ENCODE data around the gene RALBP1.

The RALBP1 gene

DNA sequence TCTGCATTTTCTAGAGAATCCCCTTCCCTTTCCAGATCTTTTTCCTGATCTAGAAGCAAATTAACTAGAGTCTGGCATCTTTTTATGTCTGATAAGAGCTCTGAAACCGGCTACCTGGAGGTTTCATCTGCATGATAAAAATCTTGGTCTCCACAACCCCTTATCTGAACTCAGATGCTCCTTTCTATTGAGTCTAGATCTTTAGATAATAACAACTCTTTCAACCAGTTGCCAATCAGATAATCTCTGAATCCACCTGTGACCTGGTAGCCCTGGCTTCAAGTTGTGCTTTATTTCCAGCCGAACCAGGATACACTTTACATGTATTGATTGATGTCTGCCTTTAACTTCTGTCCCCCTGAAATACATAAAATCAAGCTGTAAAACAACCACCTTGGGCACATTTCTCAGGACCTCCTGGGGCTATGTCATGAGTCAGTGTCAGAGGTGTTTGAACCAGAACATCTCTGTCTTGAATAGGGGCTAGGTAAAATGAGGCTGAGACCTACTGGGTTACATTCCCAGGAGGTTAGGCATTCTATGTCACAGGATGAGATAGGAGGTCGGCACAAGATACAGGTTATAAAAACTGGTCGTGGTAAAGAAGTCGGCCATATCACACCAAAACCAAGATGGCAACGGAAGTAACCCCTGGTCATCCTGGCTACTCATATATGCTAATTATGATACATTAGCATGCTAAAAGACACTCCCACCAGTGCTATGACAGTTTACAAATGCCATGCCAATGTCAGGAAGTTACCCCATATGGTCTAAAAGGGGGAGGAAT, 20.8 kb downstream of the RALBP1 start (continued):
- TF ChIP-seq, protein P1, sequence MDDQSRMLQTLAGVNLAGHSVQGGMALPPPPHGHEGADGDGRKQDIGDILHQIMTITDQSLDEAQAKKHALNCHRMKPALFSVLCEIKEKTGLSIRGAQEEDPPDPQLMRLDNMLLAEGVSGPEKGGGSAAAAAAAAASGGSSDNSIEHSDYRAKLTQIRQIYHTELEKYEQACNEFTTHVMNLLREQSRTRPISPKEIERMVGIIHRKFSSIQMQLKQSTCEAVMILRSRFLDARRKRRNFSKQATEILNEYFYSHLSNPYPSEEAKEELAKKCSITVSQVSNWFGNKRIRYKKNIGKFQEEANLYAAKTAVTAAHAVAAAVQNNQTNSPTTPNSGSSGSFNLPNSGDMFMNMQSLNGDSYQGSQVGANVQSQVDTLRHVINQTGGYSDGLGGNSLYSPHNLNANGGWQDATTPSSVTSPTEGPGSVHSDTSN (CRISPR knock-in tag; IDR thresholded peaks at IDR 0.05), result no peak
- TF ChIP-seq, protein P2, sequence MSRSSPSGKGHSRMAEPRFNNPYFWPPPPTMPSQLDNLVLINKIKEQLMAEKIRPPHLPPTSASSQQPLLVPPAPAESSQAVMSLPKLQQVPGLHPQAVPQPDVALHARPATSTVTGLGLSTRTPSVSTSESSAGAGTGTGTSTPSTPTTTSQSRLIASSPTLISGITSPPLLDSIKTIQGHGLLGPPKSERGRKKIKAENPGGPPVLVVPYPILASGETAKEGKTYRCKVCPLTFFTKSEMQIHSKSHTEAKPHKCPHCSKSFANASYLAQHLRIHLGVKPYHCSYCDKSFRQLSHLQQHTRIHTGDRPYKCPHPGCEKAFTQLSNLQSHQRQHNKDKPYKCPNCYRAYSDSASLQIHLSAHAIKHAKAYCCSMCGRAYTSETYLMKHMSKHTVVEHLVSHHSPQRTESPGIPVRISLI (tag by site-specific recombination; IDR thresholded peaks at IDR 0.05), result no peak
- TF ChIP-seq ZNF549 (tag by site-specific recombination; IDR thresholded peaks at IDR 0.05), result no peak
- no peak for TF ChIP-seq ZBTB26 (tag by site-specific recombination; optimal IDR thresholded peaks at IDR 0.05)
- no peak for TF ChIP-seq ZFP3 (tag by site-specific recombination; IDR thresholded peaks at IDR 0.05; ENCODE audit: low read depth)

- Histone ChIP-seq H3K4me1 (ENCODE audit: control insufficient read depth, insufficient read depth, low read length) (peaks cover 31% of the 10 kb centered on the region), H3K36me3 (ENCODE audit: control insufficient read depth in 2 of 2, insufficient read depth in 1 of 2, low read length in 2 of 2) (no peaks in the 10 kb centered on the region), H3K9me3 (ENCODE audit: control insufficient read depth, insufficient read depth, low read depth, low read length) (no peaks in the 10 kb centered on the region), H3K4me3 (ENCODE audit: low read depth, low read length) (no peak overlapping the region), H3K27ac (ENCODE audit: extremely low read depth, low read depth, low read length) (peak overlapping the region; percentile 21; the same call in 1 of the 2 replicates)
- ChIA-PET POLR2A (no interaction called here), CTCF (interaction anchor here (0.8 to 3.9 kb wide), 2 partner anchors 8 to 10 kb away, joined by 4 to 24 read pairs; no protein-coding TSS in a partner anchor)
- TF ChIP-seq ZNF514 (tag by site-specific recombination; IDR thresholded peaks at IDR 0.05), result no peak
- no peak for TF ChIP-seq SETDB1 (IDR thresholded peaks at IDR 0.05; ENCODE audit: insufficient read length, low read length)
- TF ChIP-seq ZNF843 (tag by site-specific recombination; IDR thresholded peaks at IDR 0.05), result peak; percentile 26; the same call in 1 of the 2 replicates
- no peak for TF ChIP-seq SP3 (tag by site-specific recombination; IDR thresholded peaks at IDR 0.05)
- no peak for TF ChIP-seq ZNF473 (tag by site-specific recombination; IDR thresholded peaks at IDR 0.05)
- no peak for TF ChIP-seq YY1 (tag by site-specific recombination; IDR thresholded peaks at IDR 0.05)
- no peak for TF ChIP-seq RBAK (tag by site-specific recombination; IDR thresholded peaks at IDR 0.05)
- no peak for TF ChIP-seq ZSCAN23 (tag by site-specific recombination; IDR thresholded peaks at IDR 0.05)
- peak; percentile 26; the same call in 1 of the 2 replicates for TF ChIP-seq OVOL3 (tag by site-specific recombination; IDR thresholded peaks at IDR 0.05)
- 0 out of 2 replicates have a peak, but pooled peaks have one; percentile 17 for TF ChIP-seq SP7 (tag by site-specific recombination; IDR thresholded peaks at IDR 0.05)
- TF ChIP-seq ZNF645 (tag by site-specific recombination; IDR thresholded peaks at IDR 0.05), result no peak
- no peak for TF ChIP-seq ZNF112 (tag by site-specific recombination; IDR thresholded peaks at IDR 0.05)
- TF ChIP-seq ZNF148 (tag by site-specific recombination; IDR thresholded peaks at IDR 0.05; ENCODE audit: borderline replicate concordance), result no peak
- TF ChIP-seq ZBTB26 (tag by site-specific recombination; optimal IDR thresholded peaks at IDR 0.05), result no peak
- no peak for TF ChIP-seq ZNF677 (tag by site-specific recombination; IDR thresholded peaks at IDR 0.05)
- TF ChIP-seq ZNF311 (tag by site-specific recombination; IDR thresholded peaks at IDR 0.05; ENCODE audit: borderline replicate concordance), result no peak
- no peak for TF ChIP-seq ZBTB7A (tag by site-specific recombination; IDR thresholded peaks at IDR 0.05; ENCODE audit: low read depth)
- TF ChIP-seq ZNF513 (tag by site-specific recombination; IDR thresholded peaks at IDR 0.05), result no peak
- TF ChIP-seq YY2 (tag by site-specific recombination; IDR thresholded peaks at IDR 0.05), result no peak
- no peak for TF ChIP-seq ZNF701 (tag by site-specific recombination; IDR thresholded peaks at IDR 0.05)
Observed at GRCh38 chr18:9506046-9506792, 30.9 kb downstream of the RALBP1 start.

Data from HEK293 (cell line).